ENCODE measurements around the gene FBH1. TPM values are rescaled to one million over a fixed set of nuclear protein-coding genes. Genes with fewer than 3 reads are reported as not detected.

The FBH1 gene
- total and polyA plus RNA-seq, 9 of the 15 experiments (the other 6 are each of a cell fraction or from before 2014, with no cell fraction given): 13.4 to 108 (median 77.8) TPM

DNA sequence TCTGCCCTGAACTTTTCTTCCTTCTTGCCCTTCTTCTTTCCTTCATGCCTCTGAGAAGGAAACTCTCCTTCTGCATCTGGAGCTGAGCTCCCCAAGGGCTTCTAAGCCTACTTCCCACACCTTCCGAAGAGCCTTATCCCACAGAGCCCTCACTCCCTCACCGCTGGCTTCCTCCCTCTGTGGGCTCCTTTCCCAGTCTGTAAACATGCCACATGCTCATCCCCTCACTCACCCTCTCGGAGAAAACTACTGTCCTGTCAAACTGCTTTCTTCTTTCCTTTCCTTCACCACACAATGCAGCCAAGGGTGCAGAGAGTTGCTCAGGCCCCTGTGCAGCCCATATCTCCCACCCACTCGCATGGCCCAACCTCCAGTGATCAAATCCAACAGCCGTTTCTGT is 18.4 kb upstream of the FBH1 start:
- no peaks in the 10 kb centered on the region for H3K27me3 ChIP-seq (ENCODE audit: control insufficient read depth in 2 of 2, insufficient read depth in 2 of 2, low read length in 2 of 2)
- no peaks in the 10 kb centered on the region for H3K9me1 ChIP-seq (ENCODE audit: control insufficient read depth, insufficient read depth, low read length)
- no peak overlapping the region for H3K4me2 ChIP-seq (ENCODE audit: insufficient read depth, low read length)
- in situ Hi-C loops (cut with MboI): no loop called here
- H3K9me3 ChIP-seq (replicated peaks; ENCODE audit: control insufficient read depth, insufficient read depth, low read depth, low read length): no peaks in the 10 kb centered on the region; the same call in none of the 2 replicates
- ATAC-seq: no peak
- TF ChIP-seq ELF2 (CRISPR knock-in tag; IDR thresholded peaks at IDR 0.05): no peak
- WGBS (ENCODE audit: insufficient coverage, low coverage, missing lambda C conversion rate): 72% methylated on average over 5 of the region's 5 CpGs
- ChIA-PET POLR2A (no interaction called here), CTCF (ENCODE audit: low intra/inter-chr PET ratio) (no interaction called here)
- peaks cover 9% of the 10 kb centered on the region; the same call in 2 of the 3 replicates for H3K36me3 ChIP-seq (ENCODE audit: control insufficient read depth, insufficient read depth, low read length)
- DNase-seq (ENCODE audit: extremely low read depth in 1 of 4, low spot score in 3 of 4): no peak
- no TSS peak for BruUV-seq (replicated peaks)
- no peaks in the 10 kb centered on the region for H3K79me2 ChIP-seq (ENCODE audit: control insufficient read depth, insufficient read depth, low read length)
- H3K4me1 ChIP-seq (replicated peaks in 1 of 2; ENCODE audit: control insufficient read depth in 2 of 2, insufficient read depth in 2 of 2, low read length in 2 of 2): peaks cover 0 to 3% of the 10 kb centered on the region in 2 experiments; a peak in 3 of 5 replicates
- intact Hi-C loops (cut with micrococcal nuclease): loop anchor here (5.0 kb wide), 1 partner anchor 59 kb away; the partner anchor contains the start of gene GDI2
- H3K4me3 ChIP-seq: no peak overlapping the region
- no peak overlapping the region for H3K9ac ChIP-seq (ENCODE audit: insufficient read depth in 1 of 2, low read depth in 2 of 2, low read length in 2 of 2)
- H4K20me1 ChIP-seq (replicated peaks; ENCODE audit: control insufficient read depth, insufficient read depth, low read length): no peaks in the 10 kb centered on the region
- H3K27ac ChIP-seq (ENCODE audit: extremely low read depth, low read depth, low read length): no peak overlapping the region
- H2AFZ ChIP-seq (ENCODE audit: low read depth, low read length): no peak overlapping the region
- no peak for FAIRE-seq

GRCh38 chr10:5873515-5873995 is 16.5 kb upstream of the FBH1 start:
- Histone ChIP-seq H2AFZ (ENCODE audit: low read depth, low read length) (no peak overlapping the region), H3K36me3 (ENCODE audit: control insufficient read depth, insufficient read depth, low read length) (peaks cover 23% of the 10 kb centered on the region), H3K9ac (ENCODE audit: insufficient read depth in 1 of 2, low read depth in 2 of 2, low read length in 2 of 2) (no peak overlapping the region), H3K79me2 (ENCODE audit: control insufficient read depth, insufficient read depth, low read length) (no peaks in the 10 kb centered on the region), H4K20me1 (replicated peaks; ENCODE audit: control insufficient read depth, insufficient read depth, low read length) (no peaks in the 10 kb centered on the region), H3K9me3 (replicated peaks; ENCODE audit: control insufficient read depth, insufficient read depth, low read depth, low read length) (no peaks in the 10 kb centered on the region; the same call in none of the 2 replicates), H3K4me1 (replicated peaks in 1 of 2; ENCODE audit: control insufficient read depth in 2 of 2, insufficient read depth in 2 of 2, low read length in 2 of 2) (no peaks in the 10 kb centered on the region; a peak in 1 of 5 replicates), H3K4me2 (ENCODE audit: insufficient read depth, low read length) (no peak overlapping the region), H3K27me3 (ENCODE audit: control insufficient read depth in 2 of 2, insufficient read depth in 2 of 2, low read length in 2 of 2) (no peaks in the 10 kb centered on the region), H3K4me3 (no peak overlapping the region), H3K27ac (ENCODE audit: extremely low read depth, low read depth, low read length) (no peak overlapping the region), H3K9me1 (ENCODE audit: control insufficient read depth, insufficient read depth, low read length) (no peaks in the 10 kb centered on the region)
- in situ Hi-C loops (cut with MboI): no loop called here
- intact Hi-C loops (cut with micrococcal nuclease): loop anchor here (5.0 kb wide), 1 partner anchor 61 kb away; the partner anchor contains the start of gene GDI2
- 47% methylated on average over 9 of the region's 9 CpGs for WGBS (ENCODE audit: insufficient coverage, low coverage, missing lambda C conversion rate)
- DNase-seq (ENCODE audit: extremely low read depth in 1 of 4, low spot score in 3 of 4) (peak; percentile 72 to 78 (median 76)), ATAC-seq (peak; percentile 96), FAIRE-seq (peak; percentile 91)
- ChIA-PET CTCF (ENCODE audit: low intra/inter-chr PET ratio) (interaction anchor here (0.6 to 1.3 kb wide), 2 partner anchors 189 to 1057 kb away, joined by 3 read pairs; partner anchors contain the start of gene TASOR2), POLR2A (interaction anchor here (0.6 to 1.2 kb wide), 5 partner anchors 12 to 250 kb away, joined by 3 to 8 read pairs (median 5); no protein-coding TSS in a partner anchor)
- BruUV-seq (replicated peaks): no TSS peak
- TF ChIP-seq TSC22D4 (tag; IDR thresholded peaks at IDR 0.05) (no peak), HMG20B (CRISPR knock-in tag; IDR thresholded peaks at IDR 0.05) (no peak), FOXP4 (CRISPR knock-in tag; IDR thresholded peaks at IDR 0.05; ENCODE audit: borderline replicate concordance) (no peak), RAD21 (CRISPR knock-in tag; conservative IDR thresholded peaks at IDR 0.05 in 1 of 2, IDR thresholded peaks at IDR 0.05 in 1 of 2) (peak; percentile 69 to 77), PCBP1 (IDR thresholded peaks at IDR 0.05; ENCODE audit: low read depth, low read length, poor library complexity, severe bottlenecking) (no peak), HLTF (IDR thresholded peaks at IDR 0.05) (0 out of 2 replicates have a peak, but pooled peaks have one; percentile 23), CREM (IDR thresholded peaks at IDR 0.05; ENCODE audit: low read depth) (no peak), ZFX (CRISPR knock-in tag; IDR thresholded peaks at IDR 0.05) (0 out of 2 replicates have a peak, but pooled peaks have one; percentile 19), CHD2 (IDR thresholded peaks at IDR 0.05; ENCODE audit: low read depth, low read length) (no peak), HDGF (IDR thresholded peaks at IDR 0.05) (0 out of 2 replicates have a peak, but pooled peaks have one; percentile 63)
- TF ChIP-seq, protein P1, sequence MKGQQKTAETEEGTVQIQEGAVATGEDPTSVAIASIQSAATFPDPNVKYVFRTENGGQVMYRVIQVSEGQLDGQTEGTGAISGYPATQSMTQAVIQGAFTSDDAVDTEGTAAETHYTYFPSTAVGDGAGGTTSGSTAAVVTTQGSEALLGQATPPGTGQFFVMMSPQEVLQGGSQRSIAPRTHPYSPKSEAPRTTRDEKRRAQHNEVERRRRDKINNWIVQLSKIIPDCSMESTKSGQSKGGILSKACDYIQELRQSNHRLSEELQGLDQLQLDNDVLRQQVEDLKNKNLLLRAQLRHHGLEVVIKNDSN (CRISPR knock-in tag; IDR thresholded peaks at IDR 0.05): no peak

Data from K562 (cell line).